ENCODE results near the gene MINDY4. TPM values are rescaled to one million over a fixed set of nuclear protein-coding genes. Genes with fewer than 3 reads are reported as not detected.

The MINDY4 gene
- total and polyA plus RNA-seq, 10 of the 15 experiments (the other 5 are each of a cell fraction or from before 2014, with no cell fraction given): 0.10 to 0.90 (median 0.40) TPM

DNA sequence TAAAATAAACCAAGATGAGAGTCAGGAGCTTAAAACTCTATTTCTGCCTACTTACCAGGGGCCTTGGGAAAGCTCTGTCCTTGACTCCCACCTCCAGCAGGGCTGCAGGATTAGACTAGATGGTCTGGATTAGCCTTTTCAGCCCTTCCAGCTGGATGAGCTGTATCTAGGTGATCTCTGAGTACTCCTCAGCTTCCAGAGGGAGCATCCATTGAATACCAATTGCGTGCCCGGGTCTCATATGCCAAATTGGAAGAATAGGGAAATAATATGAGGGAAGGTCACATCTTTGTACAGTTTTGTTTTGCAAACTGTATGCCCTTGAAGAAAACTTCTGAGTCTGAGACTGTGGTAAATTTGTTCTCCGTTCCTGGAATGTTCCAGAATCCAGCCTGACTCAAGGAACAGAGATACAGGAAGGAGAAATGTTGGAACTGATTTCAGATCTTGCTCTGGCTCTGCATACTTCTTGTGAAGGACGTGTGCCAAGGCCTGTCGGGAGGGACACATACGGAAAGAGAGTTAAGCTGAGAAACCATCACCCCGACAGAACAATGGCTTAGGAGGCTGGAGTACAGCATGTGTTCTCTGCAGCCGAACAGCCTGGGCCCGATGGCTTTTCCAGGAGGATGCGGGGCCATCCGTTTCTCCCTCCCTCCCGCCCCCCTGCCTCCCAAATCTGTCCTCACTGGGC is 44.9 kb downstream of the MINDY4 start:
- DNase-seq (ENCODE audit: low read depth, low spot score) (no peak), ATAC-seq (no peak), FAIRE-seq (no peak)
- 67% methylated on average over 9 of the region's 12 CpGs for WGBS (ENCODE audit: insufficient coverage, insufficient replicate concordance, low lambda C conversion rate, missing lambda C conversion rate)
- H3K4me2 ChIP-seq (ENCODE audit: control insufficient read depth, insufficient read depth): no peak overlapping the region
- no peak for TF ChIP-seq IKZF2 (IDR thresholded peaks at IDR 0.05)
- TF ChIP-seq SUZ12 (IDR thresholded peaks at IDR 0.05; ENCODE audit: unreplicated experiment): no peak
- no peak for TF ChIP-seq ZZZ3 (IDR thresholded peaks at IDR 0.05; ENCODE audit: control insufficient read depth, insufficient read length, low read depth)
- ChIA-PET SMC1A (ENCODE audit: uncharacterized antibody, unreplicated experiment) (interaction anchor here (1.3 kb wide), 1 partner anchor 13 kb away, joined by 4 read pairs; no protein-coding TSS in a partner anchor), RAD21 (ENCODE audit: unreplicated experiment) (no interaction called here), CTCF (no interaction called here), POLR2A (no interaction called here)
- intact Hi-C loops (cut with micrococcal nuclease; ENCODE audit: unreplicated experiment) (no loop called here), in situ Hi-C loops (cut with MboI) (no loop called here)
- no peak overlapping the region for H3K9ac ChIP-seq (ENCODE audit: control insufficient read depth, insufficient read depth, low read length)
- no peak overlapping the region for H2AFZ ChIP-seq (ENCODE audit: control insufficient read depth, low read depth, low read length)
- H3K27ac ChIP-seq (ENCODE audit: control insufficient read depth, insufficient read depth): no peak overlapping the region
- no peaks in the 10 kb centered on the region for H3K4me1 ChIP-seq (ENCODE audit: control insufficient read depth, insufficient read depth, low read length)
- H3K79me2 ChIP-seq (ENCODE audit: control insufficient read depth, insufficient read depth, low read length): no peaks in the 10 kb centered on the region
- H3K36me3 ChIP-seq (ENCODE audit: control insufficient read depth in 2 of 2, insufficient read depth in 2 of 2, low read length in 1 of 2): no peaks in the 10 kb centered on the region
- no peak overlapping the region for H3K4me3 ChIP-seq
- BruUV-seq (replicated peaks): no TSS peak
- H3K9me3 ChIP-seq (replicated peaks; ENCODE audit: control insufficient read depth, insufficient read depth, low read length): no peaks in the 10 kb centered on the region
- no peaks in the 10 kb centered on the region for H3K27me3 ChIP-seq (replicated peaks in 1 of 2; ENCODE audit: control insufficient read depth in 2 of 2, insufficient read depth in 2 of 2, low read length in 1 of 2)
- H4K20me1 ChIP-seq (ENCODE audit: control insufficient read depth, insufficient read depth): no peaks in the 10 kb centered on the region

DNA sequence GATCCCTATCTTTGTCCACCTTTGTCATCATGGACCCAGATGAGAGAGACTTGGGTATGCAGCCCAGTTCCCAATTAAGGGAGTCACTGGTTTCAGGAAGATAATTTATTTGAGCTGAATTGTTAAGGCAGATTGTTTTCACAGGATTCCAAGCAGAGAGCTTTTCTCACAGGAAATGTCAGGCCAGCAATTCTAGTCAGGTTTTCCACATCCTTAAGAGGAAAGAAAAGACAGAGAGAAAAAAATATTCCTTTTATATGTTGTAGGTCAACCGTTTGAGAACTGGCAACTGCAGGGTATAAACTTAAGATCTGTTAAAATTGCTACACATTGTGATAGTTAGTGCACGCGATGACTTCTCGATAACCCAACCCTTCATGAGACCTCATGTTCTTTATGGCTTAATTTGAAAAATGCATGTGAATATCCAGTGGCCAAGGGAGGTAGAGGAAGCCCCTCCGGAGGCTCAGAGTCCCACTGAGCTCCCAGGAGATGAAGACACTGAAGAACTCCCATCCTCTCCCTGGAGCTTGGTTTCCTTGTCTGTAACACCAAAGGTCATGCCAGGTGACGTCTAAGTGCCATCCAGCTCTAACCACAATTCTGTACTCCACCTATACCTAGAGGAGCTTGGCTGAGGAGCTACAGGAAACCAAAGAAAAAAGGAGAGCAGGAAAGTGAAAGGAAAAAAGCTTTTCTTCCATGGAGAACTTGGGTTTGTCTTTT is 45.6 kb downstream of the MINDY4 start:
- CTCF ChIA-PET: interaction anchor here (0.7 to 1.0 kb wide), 2 partner anchors 306 to 821 kb away, joined by 3 to 4 read pairs; no protein-coding TSS in a partner anchor
- Histone ChIP-seq H3K36me3 (ENCODE audit: control insufficient read depth in 2 of 2, insufficient read depth in 2 of 2, low read length in 1 of 2) (no peaks in the 10 kb centered on the region), H3K4me3 (no peak overlapping the region), H3K27me3 (replicated peaks in 1 of 2; ENCODE audit: control insufficient read depth in 2 of 2, insufficient read depth in 2 of 2, low read length in 1 of 2) (no peaks in the 10 kb centered on the region), H4K20me1 (ENCODE audit: control insufficient read depth, insufficient read depth) (no peaks in the 10 kb centered on the region), H3K4me1 (ENCODE audit: control insufficient read depth, insufficient read depth, low read length) (no peaks in the 10 kb centered on the region), H3K9ac (ENCODE audit: control insufficient read depth, insufficient read depth, low read length) (no peak overlapping the region), H3K9me3 (replicated peaks; ENCODE audit: control insufficient read depth, insufficient read depth, low read length) (no peaks in the 10 kb centered on the region), H3K4me2 (ENCODE audit: control insufficient read depth, insufficient read depth) (no peak overlapping the region), H2AFZ (ENCODE audit: control insufficient read depth, low read depth, low read length) (no peak overlapping the region), H3K27ac (ENCODE audit: control insufficient read depth, insufficient read depth) (no peak overlapping the region), H3K79me2 (ENCODE audit: control insufficient read depth, insufficient read depth, low read length) (no peaks in the 10 kb centered on the region)
- SMC1A ChIA-PET (ENCODE audit: uncharacterized antibody, unreplicated experiment): interaction anchor here (1.1 to 1.3 kb wide), 2 partner anchors 13 to 26 kb away, joined by 3 to 4 read pairs; no protein-coding TSS in a partner anchor
- RAD21 ChIA-PET (ENCODE audit: unreplicated experiment): interaction anchor here (0.7 kb wide), 1 partner anchor 139 kb away, joined by 3 read pairs; no protein-coding TSS in a partner anchor
- DNase-seq (ENCODE audit: low read depth, low spot score) (no peak), FAIRE-seq (no peak), ATAC-seq (no peak)
- POLR2A ChIA-PET: interaction anchor here (0.7 kb wide), 1 partner anchor 251 kb away, joined by 3 read pairs; no protein-coding TSS in a partner anchor
- intact Hi-C loops (cut with micrococcal nuclease; ENCODE audit: unreplicated experiment): no loop called here
- in situ Hi-C loops (cut with MboI): no loop called here
- 64% methylated on average over 6 of the region's 6 CpGs for WGBS (ENCODE audit: insufficient coverage, insufficient replicate concordance, low lambda C conversion rate, missing lambda C conversion rate)
- BruUV-seq (replicated peaks): no TSS peak
- TF ChIP-seq, protein P1, sequence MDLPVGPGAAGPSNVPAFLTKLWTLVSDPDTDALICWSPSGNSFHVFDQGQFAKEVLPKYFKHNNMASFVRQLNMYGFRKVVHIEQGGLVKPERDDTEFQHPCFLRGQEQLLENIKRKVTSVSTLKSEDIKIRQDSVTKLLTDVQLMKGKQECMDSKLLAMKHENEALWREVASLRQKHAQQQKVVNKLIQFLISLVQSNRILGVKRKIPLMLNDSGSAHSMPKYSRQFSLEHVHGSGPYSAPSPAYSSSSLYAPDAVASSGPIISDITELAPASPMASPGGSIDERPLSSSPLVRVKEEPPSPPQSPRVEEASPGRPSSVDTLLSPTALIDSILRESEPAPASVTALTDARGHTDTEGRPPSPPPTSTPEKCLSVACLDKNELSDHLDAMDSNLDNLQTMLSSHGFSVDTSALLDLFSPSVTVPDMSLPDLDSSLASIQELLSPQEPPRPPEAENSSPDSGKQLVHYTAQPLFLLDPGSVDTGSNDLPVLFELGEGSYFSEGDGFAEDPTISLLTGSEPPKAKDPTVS (IDR thresholded peaks at IDR 0.05; ENCODE audit: low read depth, low read length): no peak
- no peak for TF ChIP-seq IRF4 (IDR thresholded peaks at IDR 0.05; ENCODE audit: low read depth, low read length)
- no peak for TF ChIP-seq TCF7 (IDR thresholded peaks at IDR 0.05; ENCODE audit: borderline replicate concordance)
- no peak for TF ChIP-seq SMAD1 (IDR thresholded peaks at IDR 0.05; ENCODE audit: low read depth, partially characterized antibody)
- TF ChIP-seq RUNX3 (IDR thresholded peaks at IDR 0.05; ENCODE audit: low read length): no peak
- TF ChIP-seq PAX5 (IDR thresholded peaks at IDR 0.05; ENCODE audit: borderline replicate concordance, low read depth, low read length): no peak
- TF ChIP-seq ASH2L (IDR thresholded peaks at IDR 0.05; ENCODE audit: borderline replicate concordance, low read depth): no peak
- TF ChIP-seq GATAD2B (conservative IDR thresholded peaks at IDR 0.05; ENCODE audit: low read depth): no peak
- TF ChIP-seq NFYB (IDR thresholded peaks at IDR 0.05; ENCODE audit: insufficient read depth, low read depth, low read length): no peak
